HEK293 (cell line): Measurements from ENCODE around the gene ACYP1.

ENCODE experiments used
- CTCF ChIA-PET: fragments of 350-600 bp; formaldehyde crosslinking; extraction: SDS; loops from one replicate; lab custom pipeline; 2021; ENCODE audit warnings: antibody characterized with exemption; lab: Yijun Ruan, JAX
- POLR2A ChIA-PET: fragments of 300-600 bp; formaldehyde crosslinking; extraction: SDS; loops from one replicate; lab custom pipeline; 2020; ENCODE audit warnings: antibody characterized with exemption, inconsistent platforms; lab: Yijun Ruan, JAX
- H3K27ac ChIP-seq: fragments of 200-500 bp; sonication (Bioruptor generic); 2 replicates; pipeline ENCODE4 v1.5.1; 2014; ENCODE audit warnings: low read depth, low read length, control low read depth, inconsistent platforms; ENCODE audit errors: extremely low read depth
- H3K36me3 ChIP-seq, 2 experiments: fragments of 200-500 bp in 1 of 2; sonication (Bioruptor generic) in 1 of 2; 1 replicate in 1 of 2; 2 replicates in 1 of 2; pipeline ENCODE4 v1.5.1; 2014 to 2017; ENCODE audit warnings: inconsistent platforms in 2 of 2, low read length in 2 of 2; ENCODE audit not compliant: control insufficient read depth in 2 of 2, insufficient read depth in 1 of 2
- H3K4me1 ChIP-seq: fragments of 200-500 bp; sonication (Bioruptor generic); 2 replicates; pipeline ENCODE4 v1.5.1; 2014; ENCODE audit warnings: mild to moderate bottlenecking, low read length, inconsistent platforms; ENCODE audit not compliant: control insufficient read depth, insufficient read depth
- H3K4me3 ChIP-seq: 2 replicates; pipeline ENCODE4 v1.5.1; 2011; ENCODE audit warnings: low read depth, mild to moderate bottlenecking, control low read depth, low read length, moderate library complexity
- H3K9me3 ChIP-seq: fragments of 200-500 bp; sonication (Bioruptor generic); 2 replicates; pipeline ENCODE4 v1.5.1; 2014; ENCODE audit warnings: low read depth, low read length, inconsistent platforms; ENCODE audit not compliant: control insufficient read depth, insufficient read depth
- BCL11B ChIP-seq: fragments of 450-650 bp; formaldehyde crosslinking; IDR thresholded peaks from 2 replicates; pipeline ENCODE4 v1.5.1; 2016; ENCODE audit warnings: low read depth, missing biosample characterization, missing genetic modification characterization
- KLF9 ChIP-seq: fragments of 450-650 bp; formaldehyde crosslinking; IDR thresholded peaks from 2 replicates; pipeline ENCODE4 v1.5.1; 2016; ENCODE audit warnings: missing biosample characterization, missing genetic modification characterization, low read depth
- MYNN ChIP-seq: fragments of 450-650 bp; formaldehyde crosslinking; IDR thresholded peaks from 2 replicates; pipeline ENCODE4 v1.5.1; 2016; ENCODE audit warnings: missing biosample characterization, missing genetic modification characterization, borderline replicate concordance
- SALL2 ChIP-seq: fragments of 450-650 bp; formaldehyde crosslinking; IDR thresholded peaks from 2 replicates; pipeline ENCODE4 v1.5.0; 2017; ENCODE audit warnings: missing biosample characterization, mild to moderate bottlenecking, missing genetic modification characterization, borderline replicate concordance
- ZFP69B ChIP-seq: fragments of 450-650 bp; formaldehyde crosslinking; IDR thresholded peaks from 2 replicates; pipeline ENCODE4 v1.5.1; 2016; ENCODE audit warnings: missing biosample characterization, missing genetic modification characterization
- ZNF112 ChIP-seq: fragments of 450-650 bp; formaldehyde crosslinking; IDR thresholded peaks from 2 replicates; pipeline ENCODE4 v1.5.0; 2017; ENCODE audit warnings: missing biosample characterization, missing genetic modification characterization
- ZNF221 ChIP-seq: fragments of 450-650 bp; formaldehyde crosslinking; IDR thresholded peaks from 2 replicates; pipeline ENCODE4 v1.5.1; 2017; ENCODE audit warnings: missing biosample characterization, missing genetic modification characterization, borderline replicate concordance
- ZNF239 ChIP-seq: fragments of 450-650 bp; formaldehyde crosslinking; IDR thresholded peaks from 2 replicates; pipeline ENCODE4 v1.5.1; 2016; ENCODE audit warnings: missing biosample characterization, missing genetic modification characterization
- ZNF274 ChIP-seq, 2 experiments: fragments of 200-500 bp in 1 of 2; fragments of 450-650 bp in 1 of 2; sonication (Bioruptor generic) in 1 of 2; formaldehyde crosslinking in 1 of 2; IDR thresholded peaks; 2 replicates each; pipeline versions ENCODE4 v1.5.1 to v1.6.1; 2014 to 2016; ENCODE audit warnings: borderline replicate concordance in 1 of 2, inconsistent platforms in 1 of 2, low read length in 1 of 2, missing biosample characterization in 1 of 2, missing genetic modification characterization in 1 of 2
- ZNF292 ChIP-seq: fragments of 450-650 bp; formaldehyde crosslinking; IDR thresholded peaks from 2 replicates; pipeline ENCODE4 v1.5.1; 2016; ENCODE audit warnings: low read depth, missing biosample characterization, missing genetic modification characterization, borderline replicate concordance
- ZNF311 ChIP-seq: fragments of 450-650 bp; formaldehyde crosslinking; IDR thresholded peaks from 2 replicates; pipeline ENCODE4 v1.5.1; 2017; ENCODE audit warnings: missing biosample characterization, missing genetic modification characterization, borderline replicate concordance
- ZNF423 ChIP-seq: fragments of 450-650 bp; formaldehyde crosslinking; IDR thresholded peaks from 2 replicates; pipeline ENCODE4 v1.5.1; 2016; ENCODE audit warnings: missing biosample characterization, missing genetic modification characterization
- ZNF473 ChIP-seq: fragments of 450-650 bp; formaldehyde crosslinking; IDR thresholded peaks from 2 replicates; pipeline ENCODE4 v1.5.1; 2017; ENCODE audit warnings: missing biosample characterization, missing genetic modification characterization
- ZNF48 ChIP-seq: fragments of 450-650 bp; formaldehyde crosslinking; IDR thresholded peaks from 2 replicates; pipeline ENCODE4 v1.5.1; 2016; ENCODE audit warnings: missing biosample characterization, missing genetic modification characterization
- ZNF571 ChIP-seq: fragments of 450-650 bp; formaldehyde crosslinking; IDR thresholded peaks from 2 replicates; pipeline ENCODE4 v1.5.0; 2017; ENCODE audit warnings: missing biosample characterization, missing genetic modification characterization
- ZNF610 ChIP-seq: fragments of 450-650 bp; formaldehyde crosslinking; IDR thresholded peaks from 2 replicates; pipeline ENCODE4 v1.5.1; 2016; ENCODE audit warnings: missing biosample characterization, missing genetic modification characterization, borderline replicate concordance
- ZNF658 ChIP-seq: fragments of 450-650 bp; formaldehyde crosslinking; IDR thresholded peaks from 2 replicates; pipeline ENCODE4; 2016; ENCODE audit warnings: missing biosample characterization, missing genetic modification characterization
- ZNF660 ChIP-seq: fragments of 450-650 bp; IDR thresholded peaks from 2 replicates; pipeline ENCODE4 v1.5.1; 2018; ENCODE audit warnings: missing biosample characterization, mild to moderate bottlenecking, missing genetic modification characterization
- ZXDB ChIP-seq: fragments of 450-650 bp; formaldehyde crosslinking; IDR thresholded peaks from 2 replicates; pipeline ENCODE4 v1.5.1; 2016; ENCODE audit warnings: missing biosample characterization, missing genetic modification characterization
- TF ChIP-seq, protein P1 (sequence below): fragments of 450-650 bp; formaldehyde crosslinking; IDR thresholded peaks from 2 replicates; pipeline ENCODE4 v1.5.1; 2017; ENCODE audit warnings: missing biosample characterization, missing genetic modification characterization
- TF ChIP-seq, protein P2 (sequence below): fragments of 450-650 bp; IDR thresholded peaks from 2 replicates; pipeline ENCODE4 v1.5.1; 2018; ENCODE audit warnings: missing biosample characterization, missing genetic modification characterization
- TF ChIP-seq, protein P3 (sequence below): fragments of 450-650 bp; formaldehyde crosslinking; IDR thresholded peaks from 2 replicates; pipeline ENCODE4 v1.5.1; 2016; ENCODE audit warnings: missing biosample characterization, missing genetic modification characterization
- TF ChIP-seq, protein P4 (sequence below): fragments of 450-650 bp; formaldehyde crosslinking; IDR thresholded peaks from 2 replicates; pipeline ENCODE4 v1.5.1; 2017; ENCODE audit warnings: missing biosample characterization, missing genetic modification characterization

The ACYP1 gene

DNA sequence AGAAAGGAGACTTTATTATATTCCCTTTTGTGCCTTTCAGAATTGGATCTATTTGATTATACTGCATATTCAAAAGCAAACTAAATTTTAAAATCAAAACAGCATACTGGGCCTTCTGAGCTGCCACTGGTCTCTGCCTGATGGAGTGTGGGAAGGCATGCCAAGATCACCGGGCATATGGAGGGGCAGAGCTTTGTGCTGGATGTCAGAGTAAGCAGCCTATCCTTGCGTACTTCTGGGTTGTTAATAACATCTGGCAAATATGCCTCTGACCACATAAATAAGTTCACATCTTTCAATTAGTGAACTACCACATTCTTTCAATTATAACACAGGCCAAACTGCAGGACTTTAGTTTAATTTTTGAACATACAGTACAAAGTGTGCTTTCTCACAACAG lies 30.9 kb downstream of the ACYP1 start:
- peaks cover 23 to 36% of the 10 kb centered on the region in 2 experiments for H3K36me3 ChIP-seq
- no peak for TF ChIP-seq ZNF311 (tag by site-specific recombination)
- TF ChIP-seq ZFP69B, result no peak
- no peak for TF ChIP-seq ZNF292
- TF ChIP-seq, protein P1, sequence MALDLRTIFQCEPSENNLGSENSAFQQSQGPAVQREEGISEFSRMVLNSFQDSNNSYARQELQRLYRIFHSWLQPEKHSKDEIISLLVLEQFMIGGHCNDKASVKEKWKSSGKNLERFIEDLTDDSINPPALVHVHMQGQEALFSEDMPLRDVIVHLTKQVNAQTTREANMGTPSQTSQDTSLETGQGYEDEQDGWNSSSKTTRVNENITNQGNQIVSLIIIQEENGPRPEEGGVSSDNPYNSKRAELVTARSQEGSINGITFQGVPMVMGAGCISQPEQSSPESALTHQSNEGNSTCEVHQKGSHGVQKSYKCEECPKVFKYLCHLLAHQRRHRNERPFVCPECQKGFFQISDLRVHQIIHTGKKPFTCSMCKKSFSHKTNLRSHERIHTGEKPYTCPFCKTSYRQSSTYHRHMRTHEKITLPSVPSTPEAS (tag by site-specific recombination), result no peak
- TF ChIP-seq, protein P2, sequence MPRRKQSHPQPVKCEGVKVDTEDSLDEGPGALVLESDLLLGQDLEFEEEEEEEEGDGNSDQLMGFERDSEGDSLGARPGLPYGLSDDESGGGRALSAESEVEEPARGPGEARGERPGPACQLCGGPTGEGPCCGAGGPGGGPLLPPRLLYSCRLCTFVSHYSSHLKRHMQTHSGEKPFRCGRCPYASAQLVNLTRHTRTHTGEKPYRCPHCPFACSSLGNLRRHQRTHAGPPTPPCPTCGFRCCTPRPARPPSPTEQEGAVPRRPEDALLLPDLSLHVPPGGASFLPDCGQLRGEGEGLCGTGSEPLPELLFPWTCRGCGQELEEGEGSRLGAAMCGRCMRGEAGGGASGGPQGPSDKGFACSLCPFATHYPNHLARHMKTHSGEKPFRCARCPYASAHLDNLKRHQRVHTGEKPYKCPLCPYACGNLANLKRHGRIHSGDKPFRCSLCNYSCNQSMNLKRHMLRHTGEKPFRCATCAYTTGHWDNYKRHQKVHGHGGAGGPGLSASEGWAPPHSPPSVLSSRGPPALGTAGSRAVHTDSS (tag by site-specific recombination), result no peak
- no peak for TF ChIP-seq ZNF112 (tag by site-specific recombination)
- H3K4me1 ChIP-seq, result 0 out of 2 replicates have a peak, but pooled peaks cover 2% of the 10 kb centered on the region
- H3K27ac ChIP-seq, result no peak overlapping the region
- ChIA-PET POLR2A (no interaction called here), CTCF (interaction anchor here (1.3 kb wide), 1 partner anchor 56 kb away, joined by 3 read pairs; no protein-coding TSS in a partner anchor)
- H3K4me3 ChIP-seq, result no peak overlapping the region
- H3K9me3 ChIP-seq, result no peaks in the 10 kb centered on the region

DNA sequence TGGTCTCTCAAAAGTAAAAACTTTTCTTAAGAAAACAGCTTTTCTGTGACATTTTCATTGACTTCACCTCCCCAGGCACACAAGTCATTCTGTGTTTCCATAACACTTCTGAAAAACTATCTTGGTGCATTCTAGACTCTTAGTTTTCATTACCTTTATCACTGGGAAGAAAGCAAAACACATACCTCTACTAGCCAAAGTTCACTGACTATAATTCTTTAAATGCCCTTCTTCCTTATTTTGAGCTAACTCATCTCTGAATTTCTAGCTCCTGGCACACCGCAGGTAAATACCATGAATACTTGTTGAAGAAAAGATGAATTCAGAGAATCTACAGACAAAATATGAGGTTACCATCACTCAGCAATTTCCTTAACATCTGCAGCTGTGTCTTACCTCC lies 33.7 kb downstream of the ACYP1 start:
- POLR2A ChIA-PET, result no interaction called here
- H3K9me3 ChIP-seq, result no peaks in the 10 kb centered on the region
- H3K4me1 ChIP-seq, result 0 out of 2 replicates have a peak, but pooled peaks cover 2% of the 10 kb centered on the region
- no peak overlapping the region for H3K4me3 ChIP-seq
- no peak overlapping the region for H3K27ac ChIP-seq
- CTCF ChIA-PET, result interaction anchor here (1.0 to 1.1 kb wide), 2 partner anchors 10 to 170 kb away, joined by 3 to 4 read pairs; no protein-coding TSS in a partner anchor
- H3K36me3 ChIP-seq, result peaks cover 21 to 41% of the 10 kb centered on the region in 2 experiments
- TF ChIP-seq ZNF658 (no peak), ZNF239 (tag by site-specific recombination) (no peak), ZNF274 (IDR thresholded peaks at IDR 0.05; ENCODE audit: low read length) (no peak), ZNF274 (tag by site-specific recombination; IDR thresholded peaks at IDR 0.05; ENCODE audit: borderline replicate concordance) (no peak), BCL11B (no peak), MYNN (tag by site-specific recombination) (no peak), ZNF48 (tag by site-specific recombination) (no peak), SALL2 (tag by site-specific recombination) (no peak), ZNF423 (tag by site-specific recombination) (no peak), ZNF660 (tag by site-specific recombination) (no peak), ZNF571 (tag by site-specific recombination) (no peak), ZNF473 (tag by site-specific recombination) (no peak), KLF9 (tag by site-specific recombination) (no peak), ZXDB (tag by site-specific recombination) (no peak), ZNF610 (tag by site-specific recombination) (no peak), ZNF221 (tag by site-specific recombination) (no peak)
- TF ChIP-seq, protein P3, sequence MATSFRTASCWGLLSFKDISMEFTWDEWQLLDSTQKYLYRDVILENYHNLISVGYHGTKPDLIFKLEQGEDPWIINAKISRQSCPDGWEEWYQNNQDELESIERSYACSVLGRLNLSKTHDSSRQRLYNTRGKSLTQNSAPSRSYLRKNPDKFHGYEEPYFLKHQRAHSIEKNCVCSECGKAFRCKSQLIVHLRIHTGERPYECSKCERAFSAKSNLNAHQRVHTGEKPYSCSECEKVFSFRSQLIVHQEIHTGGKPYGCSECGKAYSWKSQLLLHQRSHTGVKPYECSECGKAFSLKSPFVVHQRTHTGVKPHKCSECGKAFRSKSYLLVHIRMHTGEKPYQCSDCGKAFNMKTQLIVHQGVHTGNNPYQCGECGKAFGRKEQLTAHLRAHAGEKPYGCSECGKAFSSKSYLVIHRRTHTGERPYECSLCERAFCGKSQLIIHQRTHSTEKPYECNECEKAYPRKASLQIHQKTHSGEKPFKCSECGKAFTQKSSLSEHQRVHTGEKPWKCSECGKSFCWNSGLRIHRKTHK (tag by site-specific recombination), result no peak
- TF ChIP-seq, protein P4, sequence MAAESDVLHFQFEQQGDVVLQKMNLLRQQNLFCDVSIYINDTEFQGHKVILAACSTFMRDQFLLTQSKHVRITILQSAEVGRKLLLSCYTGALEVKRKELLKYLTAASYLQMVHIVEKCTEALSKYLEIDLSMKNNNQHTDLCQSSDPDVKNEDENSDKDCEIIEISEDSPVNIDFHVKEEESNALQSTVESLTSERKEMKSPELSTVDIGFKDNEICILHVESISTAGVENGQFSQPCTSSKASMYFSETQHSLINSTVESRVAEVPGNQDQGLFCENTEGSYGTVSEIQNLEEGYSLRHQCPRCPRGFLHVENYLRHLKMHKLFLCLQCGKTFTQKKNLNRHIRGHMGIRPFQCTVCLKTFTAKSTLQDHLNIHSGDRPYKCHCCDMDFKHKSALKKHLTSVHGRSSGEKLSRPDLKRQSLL, result no peak
- TF ChIP-seq, all 188 proteins: peak for 0
